Measurements from ENCODE around the gene TMEM91.

The TMEM91 gene

GRCh38 chr19:41359741-41360140, 16.6 kb upstream of the TMEM91 start:
- DNase-seq (ENCODE audit: extremely low read depth, low read depth) = no peak
- TF ChIP-seq CTCF (IDR thresholded peaks at IDR 0.05; ENCODE audit: low read depth, low read length) = no peak

- TF ChIP-seq CTCF (IDR thresholded peaks at IDR 0.05; ENCODE audit: low read depth, low read length) = no peak
Observed at GRCh38 chr19:41362143-41362847, 14.0 kb upstream of the TMEM91 start.

GRCh38 chr19:41363371-41363752, 13.0 kb upstream of the TMEM91 start:
- DNase-seq (ENCODE audit: extremely low read depth, low read depth) = no peak
- TF ChIP-seq CTCF (IDR thresholded peaks at IDR 0.05; ENCODE audit: low read depth, low read length) = no peak

More at GRCh38 chr19:41362143-41362847, 14.0 kb upstream of the TMEM91 start:
- no peak for DNase-seq (ENCODE audit: extremely low read depth, low read depth)

GRCh38 chr19:41363753-41364523, 12.4 kb upstream of the TMEM91 start, which contains the start of gene B9D2:
B9D2 (minus strand) TSS chr19:41364149; CDS start chr19:41363519, 630 bp downstream.
- no peak for TF ChIP-seq CTCF (IDR thresholded peaks at IDR 0.05; ENCODE audit: low read depth, low read length)
- DNase-seq (ENCODE audit: extremely low read depth, low read depth) = peak; percentile 97

GRCh38 chr19:41364524-41365391, 11.6 kb upstream of the TMEM91 start:
- DNase-seq (ENCODE audit: extremely low read depth, low read depth) = no peak
- no peak for TF ChIP-seq CTCF (IDR thresholded peaks at IDR 0.05; ENCODE audit: low read depth, low read length)

- TF ChIP-seq CTCF (IDR thresholded peaks at IDR 0.05; ENCODE audit: low read depth, low read length) = no peak; the same call in 1 of the 2 replicates
- no peak for DNase-seq (ENCODE audit: extremely low read depth, low read depth)
Observed at GRCh38 chr19:41366089-41366488, 10.2 kb upstream of the TMEM91 start.
